Keratinocyte (primary cell): ENCODE results near the gene NCAPG.

Source experiments
- CTCF ChIP-seq, 3 experiments: IDR thresholded peaks in 1 of 3; conservative IDR thresholded peaks in 1 of 3; optimal IDR thresholded peaks in 1 of 3; 2 replicates in 2 of 3; 3 replicates in 1 of 3; pipeline versions ENCODE3 to v1.5.1; 2011; ENCODE audit warnings: low read length in 3 of 3, mild to moderate bottlenecking in 3 of 3, moderate library complexity in 2 of 3, control low read depth in 1 of 3, inconsistent platforms in 1 of 3; ENCODE audit not compliant: insufficient read depth in 2 of 3; ENCODE audit errors: extremely low read depth in 1 of 3
- EZH2 ChIP-seq: IDR thresholded peaks from one replicate; pipeline ENCODE4 v1.6.1; 2012; ENCODE audit warnings: inconsistent platforms, mild to moderate bottlenecking, low read length, moderate library complexity

GRCh38 chr4:17869327-17869726 lies 58.5 kb downstream of the NCAPG start:
- TF ChIP-seq CTCF (optimal IDR thresholded peaks at IDR 0.05 in 1 of 3, IDR thresholded peaks at IDR 0.05 in 1 of 3, conservative IDR thresholded peaks at IDR 0.05 in 1 of 3; ENCODE audit: extremely low read depth in 1 of 3, insufficient read depth in 2 of 3, low read length in 3 of 3) (no peak), EZH2 (no peak)
